H1 (cell line): Measurements from ENCODE around the gene ATAT1. TPM values are rescaled to one million over a fixed set of nuclear protein-coding genes. Genes with fewer than 3 reads are reported as not detected.
A peak's percentile ranks its signal among the peaks of the same experiment; 100 is the strongest.

Experiments
- BCL11A ChIP-seq, 2 experiments: IDR thresholded peaks; one replicate each; pipeline ENCODE4 v1.6.1; 2011; ENCODE audit warnings: low read depth in 2 of 2, low read length in 2 of 2, mild to moderate bottlenecking in 2 of 2
- BRCA1 ChIP-seq: IDR thresholded peaks from 2 replicates; pipeline ENCODE4 v1.6.1; 2012; ENCODE audit warnings: low read depth, low read length, improper control_type of control experiment
- CBX5 ChIP-seq: fragments of 300-800, 300-1000 bp; sonication (generic); IDR thresholded peaks from 2 replicates; pipeline ENCODE4 v1.7.1; 2016; ENCODE audit warnings: antibody characterized with exemption, low read length, low read depth
- CBX8 ChIP-seq: fragments of 300-800, 300-1000 bp; sonication (generic); IDR thresholded peaks from 2 replicates; pipeline ENCODE4 v1.7.1; 2016; ENCODE audit warnings: low read depth, low read length, borderline replicate concordance
- CHD2 ChIP-seq: IDR thresholded peaks from 2 replicates; pipeline ENCODE4 v1.6.1; 2012; ENCODE audit warnings: low read length, improper control_type of control experiment
- HDAC2 ChIP-seq, 2 experiments: fragments of 300-600 bp in 1 of 2; sonication (generic) in 1 of 2; IDR thresholded peaks; 2 replicates each; pipeline ENCODE4 v1.6.1; 2011 to 2012; ENCODE audit warnings: low read depth in 2 of 2, low read length in 2 of 2, mild to moderate bottlenecking in 2 of 2, moderate library complexity in 2 of 2, borderline replicate concordance in 1 of 2, inconsistent platforms in 1 of 2
- HDAC6 ChIP-seq: IDR thresholded peaks from one replicate; pipeline ENCODE4 v1.7.1; 2012; ENCODE audit warnings: low read depth, mild to moderate bottlenecking, inconsistent platforms, low read length, moderate library complexity
- JUND ChIP-seq: IDR thresholded peaks from 2 replicates; pipeline ENCODE4 v1.6.1; 2011; ENCODE audit warnings: mild to moderate bottlenecking, improper control_type of control experiment, low read length
- KDM1A ChIP-seq: fragments of 200-600, 300-600 bp; sonication (generic); IDR thresholded peaks from 2 replicates; pipeline ENCODE4 v1.7.1; 2016; ENCODE audit warnings: mild to moderate bottlenecking, low read length, borderline replicate concordance
- NRF1 ChIP-seq: IDR thresholded peaks from 2 replicates; pipeline ENCODE4 v1.6.1; 2011; ENCODE audit warnings: mild to moderate bottlenecking, low read depth, low read length, improper control_type of control experiment
- POLR2AphosphoS5 ChIP-seq: IDR thresholded peaks from 2 replicates; pipeline ENCODE4 v1.6.1; 2011; ENCODE audit warnings: low read depth, low read length
- POU5F1 ChIP-seq: IDR thresholded peaks from 2 replicates; pipeline ENCODE4 v1.6.1; 2011; ENCODE audit warnings: low read depth, mild to moderate bottlenecking, low read length, moderate library complexity
- RAD21 ChIP-seq, 2 experiments: IDR thresholded peaks in 1 of 2; conservative IDR thresholded peaks in 1 of 2; 2 replicates each; pipeline ENCODE4 v1.6.1; 2011; ENCODE audit warnings: low read depth in 2 of 2, low read length in 2 of 2, improper control_type of control experiment in 1 of 2, inconsistent platforms in 1 of 2, mild to moderate bottlenecking in 1 of 2, moderate library complexity in 1 of 2
- RNF2 ChIP-seq: fragments of 200-900, 300-1000 bp; sonication (generic); IDR thresholded peaks from 2 replicates; pipeline ENCODE4 v1.7.1; 2016; ENCODE audit warnings: borderline replicate concordance, low read depth, mild to moderate bottlenecking, antibody characterized with exemption, low read length; ENCODE audit not compliant: poor library complexity, severe bottlenecking; ENCODE audit errors: missing control alignments
- SIRT6 ChIP-seq: IDR thresholded peaks from one replicate; pipeline ENCODE4 v1.7.1; 2012; ENCODE audit warnings: low read length, inconsistent platforms
- SIX5 ChIP-seq: IDR thresholded peaks from 2 replicates; pipeline ENCODE4 v1.6.1; 2011; ENCODE audit warnings: mild to moderate bottlenecking, low read depth, low read length
- SP1 ChIP-seq: IDR thresholded peaks from 2 replicates; pipeline ENCODE4 v1.6.1; 2011; ENCODE audit warnings: low read depth, low read length
- SRF ChIP-seq: IDR thresholded peaks from 2 replicates; pipeline ENCODE4 v1.6.1; 2011; ENCODE audit warnings: mild to moderate bottlenecking, low read depth, low read length, moderate library complexity
- TAF1 ChIP-seq: IDR thresholded peaks from 2 replicates; pipeline ENCODE4 v1.6.1; 2011; ENCODE audit warnings: mild to moderate bottlenecking, low read depth, low read length
- TCF12 ChIP-seq: IDR thresholded peaks from 2 replicates; pipeline ENCODE4 v1.6.1; 2011; ENCODE audit warnings: low read depth, mild to moderate bottlenecking, low read length
- TEAD4 ChIP-seq: IDR thresholded peaks from 2 replicates; pipeline ENCODE4 v1.6.1; 2012; ENCODE audit warnings: low read depth, low read length, inconsistent platforms, mixed read lengths
- YY1 ChIP-seq: IDR thresholded peaks from 2 replicates; pipeline ENCODE4 v1.6.1; 2011; ENCODE audit warnings: low read depth, mild to moderate bottlenecking, low read length
- polyA plus RNA-seq, 7 experiments: library from polyadenylated mRNA; depleted of rRNA in 3 of 7; stranded (reverse) in 5 of 7; unstranded in 2 of 7; fragments of >200 nt in 5 of 7; fragments of 200-250 nt in 2 of 7; gene quantifications; 1 replicate in 5 of 7; 2 replicates in 1 of 7; 4 replicates in 1 of 7; pipeline versions ENCODE4 v1.2.1 to v1.2.3, GENCODE V29; 2011 to 2013; ENCODE audit warnings: missing spikeins in 2 of 7, mixed read lengths in 2 of 7
- total RNA-seq: library from RNA; stranded (reverse); fragmentation: NEBNext Ultra II Directional; extraction: Animal tissue kit (Norgen Biotek cat#: 25700); gene quantifications from 2 replicates; pipeline ENCODE4 v1.2.1, GENCODE V29; 2021
- TF ChIP-seq, protein P1 (sequence below): IDR thresholded peaks from 2 replicates; pipeline ENCODE4 v1.6.1; 2011; ENCODE audit warnings: low read depth, mild to moderate bottlenecking, low read length; ENCODE audit not compliant: insufficient read depth
- TF ChIP-seq, protein P2 (sequence below): IDR thresholded peaks from 2 replicates; pipeline ENCODE4 v1.6.1; 2012; ENCODE audit warnings: inconsistent platforms

ATAT1 gene
- total and polyA plus RNA-seq, 2 of the 8 experiments (the other 6 are each of a cell fraction or from before 2014, with no cell fraction given): 14.4 to 14.6 TPM

DNA sequence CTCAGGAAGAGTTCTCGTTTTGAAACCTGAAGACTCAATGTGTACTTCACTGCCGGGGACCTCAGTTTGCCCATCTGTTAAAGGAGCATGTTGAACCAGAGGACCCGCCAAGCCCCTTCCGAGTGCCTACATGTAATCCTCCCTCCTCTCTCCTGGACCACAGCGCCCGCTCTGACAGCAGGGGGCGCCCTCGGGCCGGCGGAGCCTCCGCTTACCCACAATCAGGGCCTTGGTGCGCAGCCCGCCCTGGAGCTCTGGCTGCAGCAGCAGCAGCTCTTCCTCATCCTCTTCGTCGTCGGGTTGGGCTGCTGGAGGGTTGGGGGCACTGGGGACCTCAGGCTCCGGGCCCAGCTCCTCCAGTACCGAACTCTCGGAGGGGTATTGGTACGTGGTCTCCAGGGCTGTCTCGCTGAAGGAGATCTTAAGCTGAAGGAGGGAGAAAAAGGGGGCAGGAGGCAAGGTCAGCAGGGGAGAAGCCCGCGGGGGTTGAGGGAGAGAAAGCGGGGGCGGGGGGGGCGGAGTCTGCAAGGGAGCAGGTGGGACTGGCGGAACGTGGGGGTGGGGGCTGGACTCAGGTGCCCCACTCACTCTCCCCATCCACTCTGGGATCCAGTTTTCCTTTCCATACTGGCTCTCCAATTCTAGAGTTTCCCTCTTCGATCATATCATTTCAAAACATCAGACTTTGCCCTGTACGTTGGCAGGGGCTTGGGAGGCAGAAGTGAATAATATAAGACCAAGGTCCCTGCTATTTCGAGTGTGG lies 52.5 kb downstream of the ATAT1 start (continued):
- TF ChIP-seq HDAC2 (IDR thresholded peaks at IDR 0.05; ENCODE audit: borderline replicate concordance in 1 of 2, low read depth in 2 of 2, low read length in 2 of 2) (peak in 1 of 2 experiments; percentile 84; a peak in 1 of 4 replicates), TEAD4 (no peak), NRF1 (no peak), TCF12 (no peak), SIX5 (no peak), SIRT6 (no peak), SP1 (no peak), KDM1A (peak; percentile 94), SRF (no peak), RNF2 (no peak), YY1 (no peak), CBX8 (no peak), TAF1 (no peak; the same call in 1 of the 2 replicates), BRCA1 (no peak), POLR2AphosphoS5 (no peak), POU5F1 (no peak), BCL11A (IDR thresholded peaks at IDR 0.05; ENCODE audit: low read depth in 2 of 2, low read length in 2 of 2) (no peak), HDAC6 (no peak), CBX5 (no peak), JUND (no peak), CHD2 (peak; percentile 27; the same call in 1 of the 2 replicates), RAD21 (IDR thresholded peaks at IDR 0.05 in 1 of 2, conservative IDR thresholded peaks at IDR 0.05 in 1 of 2; ENCODE audit: low read depth in 2 of 2, low read length in 2 of 2) (peak; percentile 91 to 96)
- TF ChIP-seq, protein P1, sequence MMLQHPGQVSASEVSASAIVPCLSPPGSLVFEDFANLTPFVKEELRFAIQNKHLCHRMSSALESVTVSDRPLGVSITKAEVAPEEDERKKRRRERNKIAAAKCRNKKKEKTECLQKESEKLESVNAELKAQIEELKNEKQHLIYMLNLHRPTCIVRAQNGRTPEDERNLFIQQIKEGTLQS: no peak
- TF ChIP-seq, protein P2, sequence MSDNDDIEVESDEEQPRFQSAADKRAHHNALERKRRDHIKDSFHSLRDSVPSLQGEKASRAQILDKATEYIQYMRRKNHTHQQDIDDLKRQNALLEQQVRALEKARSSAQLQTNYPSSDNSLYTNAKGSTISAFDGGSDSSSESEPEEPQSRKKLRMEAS: peak; percentile 32; the same call in 1 of the 2 replicates
